ENCODE measurements around the gene EEF1G. TPM values are rescaled to one million over a fixed set of nuclear protein-coding genes. Genes with fewer than 3 reads are reported as not detected.
"Not testable (repeated sequence)": the region's sequence is repeated elsewhere in the genome, so short reads cannot be mapped to it uniquely, and the experiment has no call there.

Gene EEF1G
- total RNA-seq, 1 donor from 2014 or later = 1,809 TPM

DNA sequence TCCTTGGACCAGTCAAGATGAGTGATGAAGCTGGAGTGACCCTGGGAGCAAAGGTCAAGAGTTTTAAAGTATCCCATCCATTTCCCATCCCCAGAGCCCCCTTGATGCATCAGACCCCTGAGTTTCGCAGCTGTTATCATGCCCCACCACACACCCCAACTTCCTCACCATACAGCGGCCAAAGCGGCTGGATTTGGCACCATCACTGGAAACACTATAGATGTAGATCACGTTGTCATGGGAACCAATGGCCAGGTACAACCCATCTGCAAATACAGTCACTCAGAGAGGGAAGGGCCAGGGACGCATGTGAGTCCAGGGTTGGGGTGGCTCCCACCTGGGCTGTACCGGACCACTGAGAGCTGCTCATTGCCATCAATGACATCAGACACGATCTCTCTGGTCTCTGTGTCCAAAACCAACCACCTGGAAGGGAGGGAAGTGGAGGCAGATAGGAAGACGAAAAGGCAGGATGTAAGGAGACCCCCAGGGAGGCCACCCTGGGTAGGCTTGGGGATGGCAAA is 30.1 kb upstream of the EEF1G start:
- DNase-seq (ENCODE audit: low read depth, low spot score) = no peak

DNA sequence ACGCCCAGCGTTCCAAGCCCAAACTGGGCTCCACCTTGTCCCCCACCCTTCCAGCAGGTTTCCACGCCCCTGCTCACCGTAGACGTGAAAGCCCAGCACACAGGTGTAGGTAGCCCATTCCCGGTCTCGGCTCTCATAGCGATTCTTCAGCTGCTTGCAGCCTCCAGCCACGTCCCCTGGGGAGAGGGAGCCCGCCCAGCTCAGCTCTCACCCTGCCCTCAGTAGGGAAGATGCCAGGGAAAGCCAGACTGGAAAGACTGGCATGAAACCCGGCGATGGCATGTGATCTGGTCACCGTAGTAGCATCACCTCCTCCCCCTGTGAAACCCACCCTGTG is 29.3 kb upstream of the EEF1G start:
- DNase-seq (ENCODE audit: low read depth, low spot score) = no peak

DNA sequence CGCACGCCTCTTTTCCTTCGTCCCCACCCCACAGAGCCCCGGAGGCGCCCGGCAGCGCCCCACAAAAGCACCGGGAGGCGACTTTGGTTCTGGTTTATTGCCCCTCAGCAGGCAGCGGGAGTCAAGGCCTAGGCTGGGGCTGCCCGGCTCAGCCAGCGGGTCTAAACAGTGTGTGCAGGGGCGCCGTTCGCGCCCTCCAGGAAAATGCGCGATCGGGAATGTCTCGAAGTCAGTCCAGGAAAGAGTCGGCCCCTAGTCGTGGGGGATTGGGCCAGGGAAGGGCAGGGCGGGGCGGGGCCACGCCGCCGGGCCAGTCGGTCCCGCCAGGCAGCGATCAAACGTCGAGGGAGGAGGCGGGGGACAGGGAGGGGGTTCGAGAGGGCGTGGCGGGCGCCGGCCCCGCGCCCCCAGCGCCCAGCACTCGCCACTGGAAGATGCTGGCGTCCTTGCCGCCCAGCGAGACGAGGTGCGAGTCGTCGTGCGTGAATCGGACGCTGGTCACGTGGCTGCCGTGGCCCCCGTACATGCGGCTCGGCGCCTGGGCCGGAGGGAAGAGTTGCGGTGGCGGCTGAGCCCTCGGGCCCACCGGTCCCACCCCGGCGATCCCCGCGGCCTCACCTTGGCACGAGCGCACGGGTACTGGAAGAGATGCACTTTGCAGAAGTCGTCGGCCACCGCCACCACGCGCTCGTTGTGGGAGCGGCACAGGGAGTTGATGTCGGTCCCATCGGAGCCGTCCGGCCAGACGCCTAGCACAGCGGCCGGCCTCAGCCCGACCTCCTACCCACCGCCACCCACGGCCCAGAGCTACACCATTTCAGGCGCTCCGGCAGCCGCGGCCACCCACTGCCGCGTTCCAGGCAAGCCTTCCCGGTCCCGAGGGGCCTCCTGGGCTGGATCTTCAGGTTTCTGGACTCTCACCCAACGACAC is 28.7 kb upstream of the EEF1G start:
- no peak for DNase-seq (ENCODE audit: low read depth, low spot score)

DNA sequence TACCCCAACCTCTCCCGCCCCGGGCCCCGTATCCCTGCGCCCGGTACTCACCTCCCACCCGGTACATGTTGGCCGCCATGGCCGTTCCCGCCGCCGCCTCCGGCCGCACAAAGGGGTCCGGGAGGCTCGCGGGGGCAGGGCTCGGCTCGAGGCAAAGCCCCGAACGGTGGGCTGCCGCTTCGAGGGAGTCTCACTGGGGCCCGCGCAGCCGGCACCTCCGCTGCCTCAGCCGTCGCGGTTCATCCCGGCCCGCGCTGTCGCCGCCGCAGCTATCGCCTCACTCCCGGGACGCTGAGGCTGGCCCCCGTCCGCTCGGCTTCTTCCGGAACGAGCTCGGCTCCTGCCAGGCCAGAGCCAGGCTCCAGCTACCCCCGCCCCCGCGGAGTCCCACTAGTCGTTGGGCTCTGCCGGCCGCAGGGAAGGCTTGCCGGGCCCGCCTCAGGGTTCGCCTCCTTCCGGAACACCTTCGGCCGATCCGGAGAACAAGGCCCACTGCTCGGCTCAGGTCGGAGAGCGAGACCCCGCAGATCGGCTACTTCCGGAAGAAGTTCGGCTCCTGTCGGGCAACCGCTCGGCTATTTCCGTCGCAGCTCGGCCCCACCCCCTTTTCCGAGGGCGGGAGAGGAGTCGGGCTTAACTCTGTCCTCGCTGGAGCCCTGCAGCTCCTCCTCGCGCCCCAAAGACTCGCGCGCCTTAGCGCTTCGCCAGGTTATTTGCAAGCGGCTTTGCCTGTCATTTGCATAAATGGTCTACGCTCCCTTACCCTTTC is 27.9 kb upstream of the EEF1G start, which contains the start of gene MTA2:
MTA2 (minus strand) TSS at position 494 of the 769 bp plus-strand sequence; CDS start at position 79, 415 bp downstream.
- DNase-seq (ENCODE audit: low read depth, low spot score) = peak; percentile 92

DNA sequence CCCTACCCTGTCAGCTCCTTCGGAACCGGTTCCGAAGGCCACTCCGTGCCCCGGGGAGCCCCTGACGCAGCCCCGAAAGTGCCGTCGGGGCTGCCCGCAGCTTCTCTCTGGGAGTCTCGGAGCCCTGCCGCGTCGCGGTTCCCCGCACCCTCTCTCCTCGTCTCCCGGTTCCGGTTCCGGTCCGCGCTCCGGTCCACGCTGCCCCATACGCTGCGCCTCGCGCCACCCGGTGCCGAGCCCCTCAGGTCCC is 27.4 kb upstream of the EEF1G start:
- DNase-seq (ENCODE audit: low read depth, low spot score) = no peak

DNA sequence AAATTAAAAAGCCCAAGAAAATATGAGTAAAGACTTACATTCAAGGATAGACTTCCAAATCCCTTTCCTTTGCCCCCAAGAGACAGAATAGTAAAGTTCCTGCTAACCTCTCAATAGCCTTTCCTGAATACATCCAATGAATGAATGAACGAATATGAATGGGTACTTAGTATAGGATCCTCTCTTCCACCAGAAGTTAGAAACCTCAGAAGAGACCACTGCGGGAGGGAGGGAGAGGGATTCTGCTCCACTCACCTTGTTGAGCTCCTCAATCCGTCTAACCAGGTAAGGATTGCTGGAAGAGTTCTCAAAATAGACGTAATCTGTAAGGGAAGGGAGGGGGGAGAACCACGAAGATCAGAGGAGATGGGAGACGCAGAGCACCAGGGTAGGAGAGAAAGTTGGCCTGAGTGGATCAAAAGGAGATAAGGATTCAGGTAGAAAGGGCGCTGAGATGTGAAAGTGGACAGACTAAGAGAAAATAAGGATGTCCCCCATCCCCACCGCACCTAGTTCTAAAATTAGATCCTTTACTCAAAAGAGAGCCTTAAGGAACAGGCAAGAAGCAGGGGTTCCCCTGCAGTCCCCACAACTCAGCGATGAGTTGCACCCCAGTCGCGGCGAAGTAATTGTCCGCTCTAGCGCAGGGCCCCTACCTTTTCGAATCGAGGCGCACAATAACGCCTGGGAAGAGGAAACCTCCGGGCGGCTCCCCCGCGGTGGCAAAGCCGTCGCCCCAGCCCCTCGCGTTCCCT is 26.9 kb upstream of the EEF1G start:
- DNase-seq (ENCODE audit: low read depth, low spot score) = no peak

DNA sequence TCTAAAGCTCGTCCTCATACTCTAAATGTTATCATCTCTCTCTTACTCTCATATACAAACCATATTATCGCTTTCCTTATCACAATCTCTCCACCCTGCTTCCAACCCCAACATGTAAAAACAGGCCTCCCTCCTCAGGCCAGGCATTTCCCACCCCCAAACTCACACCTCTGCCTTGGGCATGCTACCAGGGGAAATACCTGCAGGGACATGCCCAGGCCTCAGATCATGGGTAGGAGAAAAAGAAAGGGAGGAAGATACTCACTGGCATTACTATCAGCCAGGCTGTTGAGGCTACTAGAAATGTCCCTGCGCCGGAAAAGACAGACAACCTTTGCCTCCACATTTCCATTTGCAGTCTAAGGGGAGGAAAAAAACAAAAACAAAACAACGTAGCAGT is 26.2 kb upstream of the EEF1G start:
- DNase-seq (ENCODE audit: low read depth, low spot score) = no peak

DNA sequence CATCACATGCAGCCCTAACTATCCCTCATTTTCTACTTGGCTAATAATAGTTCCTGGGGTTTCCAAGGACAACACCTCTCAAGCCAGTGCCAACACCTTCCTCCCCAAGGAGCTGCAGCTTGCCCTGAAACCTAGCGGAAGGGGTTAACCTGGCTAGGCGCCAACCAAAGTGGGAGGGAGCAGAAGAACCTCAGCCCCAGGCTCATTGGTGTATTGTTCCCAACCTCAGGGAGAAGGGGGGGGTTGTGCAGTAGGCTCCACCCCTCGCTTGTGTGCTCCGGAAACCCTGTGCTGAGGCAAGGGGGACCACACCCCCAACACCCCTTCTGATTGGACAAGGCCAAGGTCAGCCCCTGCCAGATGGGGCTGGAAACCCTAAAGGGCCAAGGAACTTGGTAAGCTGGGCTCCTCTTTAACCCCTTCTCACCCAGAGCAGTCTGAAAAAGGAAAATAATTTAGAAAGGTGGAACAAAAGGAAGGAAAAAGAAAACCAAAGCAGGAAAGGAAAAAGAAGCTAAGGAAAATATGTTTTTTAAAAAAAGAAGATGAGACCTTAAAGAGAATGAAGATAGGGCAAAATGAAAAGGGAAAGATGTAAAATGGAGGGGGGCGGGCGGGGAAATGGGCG is 25.5 kb upstream of the EEF1G start:
- peak; percentile 98 for DNase-seq (ENCODE audit: low read depth, low spot score)

DNA sequence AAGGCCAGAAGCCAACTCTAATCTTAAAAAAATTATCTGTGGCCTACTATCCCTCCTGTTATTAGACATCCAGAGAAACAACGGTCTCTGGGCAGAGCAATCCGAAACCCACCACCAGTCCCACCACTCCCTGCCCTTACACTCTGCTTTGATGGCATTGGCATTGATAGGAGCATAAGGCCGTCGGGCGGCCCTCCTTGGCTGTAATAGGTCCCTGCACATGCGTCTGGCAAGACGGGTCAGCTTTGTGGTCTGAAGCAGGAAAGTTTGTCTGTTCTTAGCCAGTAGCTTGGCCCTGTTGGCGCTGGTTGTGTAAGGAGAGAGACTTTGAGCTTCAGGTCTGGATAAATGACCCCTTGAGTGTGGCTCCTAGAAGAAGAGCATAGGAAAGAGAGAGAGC is 21.4 kb upstream of the EEF1G start:
- DNase-seq (ENCODE audit: low read depth, low spot score) = no peak

DNA sequence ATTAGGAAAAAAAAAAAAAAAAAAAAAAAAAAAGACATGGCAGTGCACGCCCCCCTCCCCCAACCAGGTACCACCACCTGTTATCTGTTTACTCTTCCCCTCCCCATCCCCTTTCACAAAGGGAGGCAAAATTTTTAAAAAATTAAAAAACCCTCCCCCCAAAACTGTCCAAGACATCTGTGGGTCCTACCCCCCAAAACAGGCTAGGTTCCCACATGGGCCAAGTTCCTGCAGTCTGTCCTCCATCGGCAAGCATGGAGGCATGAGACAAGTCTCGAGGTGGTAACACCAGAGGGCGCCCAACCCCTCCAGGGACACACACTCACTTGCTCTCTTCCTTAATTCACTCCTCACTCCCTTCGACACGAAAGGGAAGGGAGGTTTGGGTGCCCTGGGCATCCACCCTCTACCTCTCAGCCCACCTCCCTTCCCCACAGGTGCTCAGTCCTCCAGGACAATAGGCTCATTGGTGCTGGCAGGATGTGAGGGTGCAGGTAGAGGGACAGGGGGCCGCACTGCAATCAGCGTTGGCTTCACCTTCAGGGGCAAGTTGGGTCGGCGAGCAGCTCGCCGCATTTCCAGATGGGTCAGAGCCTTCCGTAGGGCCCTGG is 19.8 kb upstream of the EEF1G start:
- peak; percentile 52 for DNase-seq (ENCODE audit: low read depth, low spot score)

DNA sequence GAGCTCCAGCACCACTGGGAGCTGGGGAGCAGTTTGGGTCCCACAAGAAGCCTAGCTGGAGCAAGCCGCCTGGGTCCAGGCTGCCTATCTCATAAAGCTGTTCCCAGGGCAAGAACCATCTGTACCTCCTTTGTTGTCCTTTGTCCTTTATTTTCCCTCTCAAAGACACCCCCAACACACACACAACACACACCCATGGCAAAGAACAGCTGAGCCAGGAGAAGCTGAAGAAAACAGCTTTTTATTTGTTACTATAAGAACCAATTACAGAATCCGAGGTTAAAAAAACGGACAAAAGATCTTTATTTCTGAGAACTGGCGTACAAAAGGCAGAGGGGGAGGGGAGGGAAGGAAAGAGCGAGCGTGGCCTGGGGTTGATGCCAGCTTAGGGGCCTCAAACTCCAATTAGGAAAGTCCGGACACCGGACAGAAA is 19.3 kb upstream of the EEF1G start:
- DNase-seq (ENCODE audit: low read depth, low spot score) = no peak

DNA sequence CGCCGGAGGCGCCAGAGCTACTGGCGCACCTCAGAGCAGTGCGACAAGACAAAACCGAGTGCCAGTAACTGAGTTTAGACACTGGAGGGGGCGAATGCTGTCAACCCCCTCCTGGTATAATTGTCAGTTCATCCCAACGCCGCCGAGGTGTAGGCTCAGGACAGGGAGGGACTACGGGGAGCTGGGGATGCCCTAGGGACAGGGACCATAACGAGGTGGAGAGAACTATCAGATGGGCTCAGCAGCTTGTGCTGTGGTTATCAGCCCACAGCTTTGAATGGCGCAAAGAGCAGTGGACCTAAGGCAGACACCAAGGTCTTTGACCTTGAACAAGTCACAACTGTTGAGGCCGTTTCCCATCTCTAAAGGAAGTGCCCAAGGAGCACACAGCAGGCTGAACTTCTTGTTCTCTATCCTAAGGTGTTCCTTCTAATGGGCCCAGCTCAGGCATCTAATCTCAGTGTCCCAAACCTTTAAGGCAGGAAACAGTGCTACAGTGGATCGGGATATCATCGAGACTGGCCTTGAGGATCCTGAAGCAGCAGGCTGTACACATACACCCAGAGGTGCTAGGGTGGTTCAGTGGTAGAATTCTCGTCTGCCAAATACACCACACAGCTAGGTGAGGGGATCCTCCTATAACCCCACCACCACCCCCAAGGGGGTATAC is 18.6 kb upstream of the EEF1G start:
- no peak for DNase-seq (ENCODE audit: low read depth, low spot score)

DNA sequence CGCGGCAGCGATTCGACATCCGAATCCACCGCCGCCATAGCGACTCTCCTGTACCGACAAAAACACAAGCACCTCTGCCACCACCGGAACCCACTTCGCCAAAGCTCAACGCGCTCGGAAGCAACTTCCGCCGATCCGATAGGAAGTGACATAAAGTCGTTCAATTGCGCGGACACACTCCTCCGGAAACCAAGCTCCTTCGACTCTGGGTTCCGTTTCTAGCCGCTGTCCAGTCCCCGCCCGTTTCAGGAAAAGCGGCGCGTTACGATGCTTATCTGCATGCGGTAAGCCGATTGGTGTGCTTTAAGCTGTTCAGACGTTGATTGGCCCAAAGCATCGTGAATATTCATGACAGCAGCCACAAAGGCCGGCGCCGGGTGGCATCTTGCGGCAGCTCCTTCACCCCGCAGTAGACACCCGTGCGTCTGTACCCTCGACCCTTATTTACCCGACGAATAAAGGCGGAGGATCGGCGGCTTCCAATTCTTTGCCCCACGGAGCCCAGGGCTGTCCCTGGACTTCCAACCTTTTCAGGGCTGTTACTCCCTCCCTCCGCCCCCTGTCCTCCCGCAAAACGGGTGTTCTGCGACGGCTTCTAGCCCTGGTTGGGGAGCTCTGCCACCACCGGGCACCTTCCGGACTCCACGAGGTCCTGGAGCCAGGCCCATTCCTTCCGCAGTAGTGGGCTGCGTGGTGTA is 17.9 kb upstream of the EEF1G start, which contains the start of gene TUT1:
TUT1 (minus strand) TSS at position 76 of the 698 bp plus-strand sequence; CDS start at position 38, 38 bp downstream.
- peak; percentile 99 for DNase-seq (ENCODE audit: low read depth, low spot score)

DNA sequence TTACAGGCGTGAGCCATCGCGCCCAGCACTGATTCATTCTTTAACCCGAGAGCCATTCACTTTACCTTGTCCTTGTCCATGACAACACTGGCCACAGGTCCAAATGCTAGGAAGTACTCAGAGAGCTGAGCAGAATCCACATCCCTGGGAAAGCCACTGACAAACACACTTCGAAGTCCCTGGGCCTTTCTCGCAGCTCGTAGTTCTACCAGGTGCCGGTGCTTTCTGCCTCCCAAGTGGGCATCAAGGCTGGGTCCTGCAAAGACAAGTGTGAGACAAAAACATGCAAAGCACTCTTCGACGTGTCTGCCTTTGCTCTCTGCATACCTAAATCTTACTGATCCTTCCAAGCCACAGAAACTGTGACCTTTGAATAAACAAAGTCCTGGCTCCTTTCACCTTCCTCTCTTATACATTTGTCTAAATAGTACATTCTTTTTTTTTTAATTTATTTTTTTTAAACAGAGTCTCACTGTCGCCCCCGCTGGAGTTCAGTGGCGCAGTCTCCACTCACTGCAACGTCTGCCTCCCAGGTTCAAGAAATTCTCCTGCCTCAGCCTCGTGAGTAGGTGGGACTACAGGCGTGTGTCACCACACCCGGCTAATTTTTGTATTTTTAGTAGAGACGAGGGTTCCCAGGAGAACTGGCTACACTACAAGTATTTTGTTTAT is 15.4 kb upstream of the EEF1G start:
- DNase-seq (ENCODE audit: low read depth, low spot score) = no peak

DNA sequence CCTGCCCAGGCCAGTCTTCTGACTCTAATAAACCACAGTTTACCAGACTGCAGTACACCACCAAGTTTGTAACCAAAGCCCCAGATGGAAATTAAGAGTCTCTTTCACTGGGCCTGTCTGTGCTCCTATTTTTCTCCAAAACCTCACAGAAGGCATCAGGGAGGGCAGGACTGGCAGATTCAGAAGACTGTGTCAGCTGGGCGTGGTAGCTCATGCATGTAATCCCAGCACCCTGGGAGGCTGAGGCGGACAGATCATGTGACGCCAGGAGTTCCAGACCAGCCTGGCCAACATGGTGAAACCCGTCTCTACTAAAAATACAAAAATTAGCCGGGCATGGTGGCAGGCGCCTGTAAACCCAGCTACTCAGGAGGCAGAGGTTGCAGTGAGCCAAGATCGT is 11.7 kb upstream of the EEF1G start:
- DNase-seq (ENCODE audit: low read depth, low spot score) = not testable (repeated sequence)

DNA sequence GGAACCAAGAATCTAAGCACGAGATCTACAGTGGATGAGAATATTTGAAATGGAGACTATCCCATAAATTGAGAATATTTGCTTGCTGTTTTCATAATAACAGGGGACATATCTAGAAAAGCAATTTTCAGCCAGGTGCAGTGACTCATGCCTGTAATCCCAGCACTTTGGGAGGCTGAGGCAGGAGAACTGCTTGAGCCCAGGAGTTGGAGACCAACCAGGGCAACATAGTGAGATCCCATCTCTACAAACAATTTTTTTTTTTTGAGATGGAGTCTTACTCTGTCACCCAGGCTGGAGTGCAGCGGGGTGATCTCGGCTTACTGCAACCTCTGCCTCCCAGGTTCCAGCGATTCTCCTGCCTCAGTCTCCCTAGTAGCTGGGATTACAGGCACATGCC is 8.0 kb upstream of the EEF1G start:
- not testable (repeated sequence) for DNase-seq (ENCODE audit: low read depth, low spot score)

DNA sequence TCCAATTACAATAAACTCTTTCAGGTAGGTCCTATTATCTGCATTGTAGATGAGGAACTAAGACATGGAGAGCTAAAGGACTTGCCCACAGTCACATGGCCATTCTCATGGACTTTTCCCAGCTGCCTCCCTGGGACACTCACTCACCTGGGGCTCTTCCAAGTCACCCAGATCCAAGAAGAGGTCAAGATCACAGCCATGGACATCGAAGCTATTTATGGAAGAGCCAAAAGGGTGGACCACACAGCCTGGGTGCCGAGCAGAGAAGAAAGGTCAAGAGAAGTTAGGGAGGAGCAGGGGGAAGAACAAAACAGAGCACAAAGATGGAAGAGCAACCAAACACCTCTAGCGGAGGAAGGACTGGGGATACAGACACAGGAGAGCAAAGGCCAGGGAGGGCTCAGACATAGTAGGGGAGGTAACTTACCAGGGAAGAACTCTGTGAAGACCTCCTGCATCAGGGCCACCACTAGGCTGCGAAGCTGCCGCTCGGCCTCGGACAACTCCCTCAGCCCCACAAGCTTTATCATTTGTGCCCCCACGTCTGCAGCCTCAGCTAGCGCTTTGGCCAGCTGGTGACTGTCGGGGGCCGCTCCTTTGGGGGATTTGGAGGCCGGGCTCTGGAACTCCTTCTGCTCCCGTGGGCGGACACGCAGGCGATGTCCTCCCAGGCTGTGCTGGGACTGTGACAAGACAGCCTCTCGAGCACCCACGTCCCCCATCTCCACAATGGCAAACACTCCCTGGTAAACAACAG is 7.4 kb upstream of the EEF1G start:
- DNase-seq (ENCODE audit: low read depth, low spot score) = no peak

DNA sequence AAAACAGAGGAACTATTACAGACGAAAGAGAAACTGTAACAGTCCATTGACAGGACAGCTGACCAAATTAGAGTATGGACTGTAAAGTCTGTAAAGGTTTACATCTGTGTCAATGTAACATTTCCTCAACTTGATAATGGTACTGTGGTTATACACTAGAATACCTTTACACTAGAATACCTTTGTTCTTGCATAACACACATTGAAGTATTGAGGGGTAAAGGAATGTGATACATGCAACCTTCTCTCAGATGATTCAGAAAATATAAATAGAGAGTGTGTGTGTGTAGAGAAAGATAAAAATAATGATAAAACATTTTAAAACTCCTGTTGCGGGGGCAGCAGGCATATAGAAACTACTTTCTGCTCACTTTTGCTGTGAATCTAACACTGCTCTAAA is 5.6 kb upstream of the EEF1G start:
- no peak for DNase-seq (ENCODE audit: low read depth, low spot score)

Measured in pulmonary artery endothelial cell (primary cell).